Stromal cell of bone marrow (primary cell): Measurements from ENCODE around the gene ZNF429.
"Not testable (repeated sequence)": the region's sequence is repeated elsewhere in the genome, so short reads cannot be mapped to it uniquely, and the experiment has no call there.

Experiments used
- DNase-seq: peaks from one replicate; pipeline ENCODE4 v3.0.0-alpha.2; 2012; ENCODE audit warnings: low read depth

ZNF429 gene

DNA sequence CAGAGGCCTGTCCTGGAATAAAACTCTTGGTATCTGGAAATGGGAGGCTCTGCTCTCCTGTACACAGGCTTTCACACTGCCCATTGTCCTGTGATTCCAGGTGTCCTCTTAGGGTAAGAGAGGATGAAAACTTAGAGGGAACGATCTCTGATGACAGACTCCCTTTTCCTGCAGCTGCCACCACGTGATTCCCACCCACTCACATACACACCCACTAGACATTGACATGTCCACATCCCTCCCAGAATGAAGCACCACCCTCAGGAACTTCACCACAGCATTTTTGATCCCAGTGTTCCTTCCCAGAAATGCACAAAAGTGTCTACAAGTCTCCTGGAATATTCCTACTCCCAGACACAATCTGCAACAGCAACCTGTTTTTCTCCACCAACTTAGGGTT is 8.2 kb downstream of the ZNF429 start:
- DNase-seq, result no peak

DNA sequence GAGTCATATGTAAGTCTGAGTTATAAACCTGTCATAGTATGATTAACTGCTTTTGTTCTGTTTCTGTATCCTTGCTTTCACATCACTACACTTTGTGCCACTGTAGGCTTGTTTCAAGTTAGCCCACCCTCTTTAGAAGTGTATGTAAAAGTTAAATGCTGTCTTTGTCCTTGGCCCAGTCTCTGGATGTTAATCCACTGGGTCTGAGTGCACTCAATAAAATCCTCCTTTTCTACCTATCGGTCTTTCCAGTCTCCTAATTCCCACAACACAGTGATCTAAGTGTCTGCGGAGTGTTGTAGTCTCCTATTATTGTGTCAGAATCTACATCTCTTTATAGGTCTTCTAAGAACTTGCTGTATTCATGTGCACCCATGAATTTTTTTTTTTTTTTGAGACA is 14.1 kb downstream of the ZNF429 start:
- no peak for DNase-seq

DNA sequence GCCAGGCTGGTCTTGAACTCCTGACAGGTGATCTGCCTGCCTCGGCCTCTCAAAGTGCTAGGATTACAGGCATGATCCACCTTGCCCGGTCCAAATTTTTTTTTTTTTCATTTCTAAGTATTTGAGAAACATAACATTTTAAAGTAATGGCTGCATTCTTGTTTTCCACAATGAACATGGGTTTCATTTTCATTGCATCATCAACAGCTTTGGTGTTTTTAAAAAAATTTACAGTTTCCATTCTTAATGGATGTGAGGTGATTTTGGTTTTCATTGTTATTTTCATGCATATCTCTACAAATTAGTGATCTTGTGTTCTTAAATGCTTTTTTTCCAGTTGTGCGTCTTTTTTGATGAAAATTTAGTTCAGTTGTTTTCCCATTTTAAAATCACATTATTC is 27.5 kb downstream of the ZNF429 start:
- DNase-seq, result no peak

DNA sequence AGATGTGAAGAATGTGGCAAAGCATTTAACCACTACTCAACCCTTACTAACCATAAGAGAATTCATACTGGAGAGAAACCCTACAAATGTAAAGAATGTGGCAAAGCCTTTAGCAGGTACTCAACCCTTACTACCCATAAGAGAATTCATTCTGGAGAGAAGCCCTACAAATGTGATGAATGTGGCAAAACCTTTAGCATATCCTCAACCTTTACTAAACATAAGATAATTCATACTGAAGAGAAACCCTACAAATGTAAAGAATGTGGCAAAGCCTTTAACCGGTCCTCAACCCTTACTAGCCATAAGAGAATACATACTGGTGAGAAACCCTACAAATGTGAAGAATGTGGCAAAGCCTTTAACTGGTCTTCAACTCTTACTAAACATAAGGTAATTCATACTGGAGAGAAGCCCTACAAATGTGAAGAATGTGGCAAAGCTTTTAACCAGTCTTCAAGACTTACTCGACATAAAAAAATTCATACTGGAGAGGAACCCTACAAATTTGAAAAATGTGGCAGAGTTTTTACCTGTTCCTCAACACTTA is 31.4 kb downstream of the ZNF429 start:
- DNase-seq, result not testable (repeated sequence)

DNA sequence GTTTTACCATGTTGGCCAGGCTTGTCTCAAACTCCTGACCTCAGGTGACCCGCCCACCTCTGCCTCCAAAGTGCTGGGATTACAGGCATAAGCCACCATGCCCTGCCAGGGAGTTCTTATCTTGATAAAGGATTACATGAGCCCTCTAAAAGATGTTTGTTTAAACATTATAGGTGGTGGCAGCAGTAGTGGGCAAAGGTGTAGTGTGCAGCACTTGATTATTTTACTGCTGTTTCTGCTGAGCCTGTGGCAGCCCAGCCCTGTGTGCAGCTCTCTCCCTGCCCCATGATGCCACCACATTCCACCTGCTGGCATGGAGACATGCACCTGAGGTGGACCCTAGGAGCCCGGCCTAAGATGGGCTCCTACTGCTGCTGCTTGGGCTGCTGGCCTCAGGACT is 54.0 kb downstream of the ZNF429 start:
- DNase-seq, result no peak

DNA sequence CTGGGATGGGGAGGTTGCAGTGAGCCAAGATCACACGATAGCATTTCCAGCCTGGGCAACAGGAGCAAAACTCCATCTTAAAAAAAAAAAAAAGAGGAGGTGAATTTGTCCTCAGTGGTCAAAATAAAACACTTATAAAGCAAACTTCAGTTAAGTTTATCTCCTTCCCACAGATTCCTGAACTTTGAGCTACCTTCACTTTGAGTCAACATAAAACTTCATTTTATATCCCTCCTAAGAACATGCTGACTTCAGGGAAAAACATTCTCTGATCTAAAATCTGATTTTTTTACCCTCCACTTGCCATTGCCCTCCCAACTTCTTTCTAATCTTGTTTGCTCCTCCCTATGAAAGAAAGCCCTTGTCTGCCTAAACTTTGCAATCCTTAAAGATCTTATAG is 59.0 kb downstream of the ZNF429 start:
- no peak for DNase-seq

DNA sequence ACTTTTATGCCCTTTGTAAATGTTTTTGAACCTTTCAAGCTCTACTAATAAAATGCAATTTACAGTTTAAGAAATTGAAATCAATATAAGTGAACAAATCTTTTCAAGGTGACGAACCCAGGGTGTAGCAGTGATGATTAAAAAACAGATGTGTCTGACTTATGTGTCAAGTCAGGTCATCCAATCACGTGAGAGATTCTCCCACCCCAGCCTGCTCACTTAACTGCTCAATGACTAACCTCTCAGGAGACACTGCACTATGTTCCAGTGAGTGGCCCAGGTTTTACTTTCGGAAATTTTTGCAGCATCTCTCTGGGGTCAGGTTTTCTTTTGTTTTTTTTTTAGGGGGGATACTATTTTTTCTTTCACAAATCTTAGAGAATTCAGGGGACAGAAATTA is 60.7 kb downstream of the ZNF429 start:
- DNase-seq, result no peak

DNA sequence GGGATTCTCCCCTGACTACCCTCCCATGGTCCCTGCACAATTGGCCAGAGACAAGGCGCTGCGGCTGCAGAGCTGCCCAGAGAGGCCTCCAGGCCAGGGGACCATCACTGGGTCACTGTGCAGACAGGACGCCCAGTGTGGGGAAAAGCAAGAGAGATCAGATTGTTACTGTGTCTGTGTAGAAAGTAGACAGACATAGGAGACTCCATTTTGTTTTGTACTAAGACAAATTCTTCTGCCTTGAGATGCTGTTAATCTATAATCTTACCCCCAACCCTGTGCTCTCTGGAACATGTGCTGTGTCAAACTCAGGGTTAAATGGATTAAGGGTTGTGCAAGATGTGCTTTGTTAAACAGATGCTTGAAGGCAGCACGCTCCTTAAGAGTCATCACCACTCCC is 62.4 kb downstream of the ZNF429 start:
- not testable (repeated sequence) for DNase-seq

DNA sequence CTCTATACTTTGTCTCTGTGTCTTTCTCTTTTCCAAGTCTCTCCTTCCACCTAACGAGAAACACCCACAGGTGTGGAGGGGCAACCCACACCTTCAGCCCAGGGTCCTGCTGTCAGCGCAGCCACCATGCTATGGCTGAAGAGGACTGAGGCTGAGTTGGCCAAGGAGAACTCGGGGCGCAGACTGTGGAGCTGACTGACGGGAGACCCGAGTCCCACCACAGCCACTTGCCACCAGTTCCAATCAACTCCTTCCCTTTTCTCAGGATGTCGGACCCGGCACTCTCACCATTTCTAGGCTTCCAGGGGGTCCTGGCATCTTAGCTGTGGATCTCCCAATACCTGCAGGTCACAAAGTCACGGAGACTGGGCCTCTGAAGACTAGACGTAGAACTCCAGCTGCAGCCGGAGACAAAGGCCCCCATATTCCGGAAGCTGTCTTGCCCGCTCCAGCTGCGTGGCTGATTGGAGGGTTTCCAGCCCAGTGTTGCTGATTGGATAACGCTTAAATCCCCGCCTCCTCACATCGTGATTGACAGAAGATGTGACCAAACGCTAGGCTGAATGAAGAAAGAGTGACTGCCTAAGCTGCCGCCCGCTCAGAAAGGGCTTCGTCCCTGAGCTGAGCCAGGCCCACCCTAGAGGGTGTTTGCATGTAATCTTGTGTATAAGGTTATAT is 63.6 kb downstream of the ZNF429 start:
- DNase-seq, result peak; percentile 80

DNA sequence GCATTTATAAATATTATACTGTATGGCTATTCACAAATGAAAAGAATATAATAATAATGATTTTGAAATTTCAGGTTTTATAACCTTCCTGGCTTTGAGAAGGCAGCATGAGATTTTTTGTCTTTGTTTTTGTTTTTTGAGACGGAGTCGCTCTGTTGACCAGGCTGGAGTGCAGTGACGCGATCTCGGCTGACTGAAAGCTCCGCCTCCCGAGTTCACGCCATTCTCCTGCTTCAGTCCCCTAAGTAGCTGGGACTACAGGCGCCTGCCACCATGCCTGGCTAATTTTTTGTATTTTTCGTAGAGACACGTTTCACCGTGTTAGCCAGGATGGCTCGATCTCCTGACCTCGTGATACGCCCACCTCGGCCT is 64.1 kb downstream of the ZNF429 start:
- peak; percentile 7 for DNase-seq

DNA sequence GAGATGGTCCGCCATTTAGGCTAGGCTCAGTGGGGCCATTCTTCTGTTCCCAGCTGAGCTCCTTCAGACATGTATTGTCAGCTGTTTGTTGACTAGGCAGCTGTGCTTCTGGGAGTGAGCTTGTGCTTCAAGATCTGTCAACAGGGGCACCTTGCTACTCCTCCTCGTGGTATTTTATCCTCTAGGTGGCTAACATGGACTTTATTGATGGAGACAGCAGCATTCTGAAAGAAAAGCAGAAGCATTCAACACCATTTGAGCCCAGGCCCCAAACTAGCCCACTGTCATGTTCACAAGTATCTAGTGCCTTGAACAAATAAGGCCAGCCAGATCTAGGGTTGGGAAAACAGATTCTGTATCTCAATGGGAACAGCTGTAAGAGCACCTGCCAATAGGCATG is 65.9 kb downstream of the ZNF429 start:
- DNase-seq, result no peak

DNA sequence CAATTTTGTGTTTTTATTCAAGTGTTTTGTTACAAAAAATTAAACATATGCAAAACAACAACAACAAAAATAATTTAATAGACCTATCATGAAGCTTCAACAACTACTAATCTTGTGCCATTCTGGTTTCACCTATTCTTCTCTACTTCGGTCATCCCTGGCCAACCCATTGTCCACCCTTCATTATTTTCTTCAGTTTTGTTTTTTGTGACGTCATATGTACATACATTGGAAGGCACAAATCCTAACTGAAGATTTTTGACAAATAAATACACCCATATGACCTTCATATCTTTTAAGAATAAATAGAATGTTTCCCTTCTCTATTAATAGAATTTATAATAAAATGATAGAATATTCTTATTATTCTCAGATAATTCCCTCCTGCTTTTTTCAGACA is 69.2 kb downstream of the ZNF429 start:
- no peak for DNase-seq

DNA sequence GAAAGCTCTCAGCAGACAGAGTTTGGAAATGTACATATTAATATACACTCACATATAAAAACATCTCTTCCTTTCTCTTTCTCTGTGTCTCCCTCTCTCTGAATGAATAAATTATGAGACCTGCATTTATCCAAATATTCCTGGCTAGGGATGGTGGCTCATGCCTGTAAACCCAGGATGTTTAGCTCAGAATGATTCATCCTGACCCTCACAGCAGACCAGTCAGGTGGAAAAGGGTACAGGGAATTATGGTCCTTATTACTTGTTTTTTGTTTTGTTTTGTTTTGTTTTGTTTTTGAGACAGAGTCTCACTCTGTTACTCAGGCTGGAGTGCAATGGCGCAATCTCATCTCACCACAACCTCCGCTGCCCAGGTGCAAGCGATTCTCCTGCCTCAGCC is 71.1 kb downstream of the ZNF429 start:
- DNase-seq, result no peak

DNA sequence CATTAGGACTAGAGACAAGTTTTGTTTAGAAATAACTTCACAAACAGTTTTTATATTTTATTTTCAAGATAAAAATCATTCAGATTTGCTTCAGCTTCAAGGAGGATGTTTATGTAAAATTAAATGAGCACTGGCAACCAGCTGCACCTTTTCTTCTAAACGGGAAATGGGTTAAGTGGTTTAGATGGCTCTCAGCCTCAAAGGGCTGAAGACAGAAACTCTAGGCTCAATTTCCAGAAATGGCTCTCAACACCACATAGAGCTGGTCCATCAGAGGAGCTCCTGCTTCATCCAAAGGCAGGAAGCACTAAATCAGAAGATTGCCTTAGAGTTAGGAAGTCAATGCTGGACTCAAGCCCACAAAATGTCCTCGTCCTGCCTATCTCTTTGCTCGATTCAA is 74.7 kb downstream of the ZNF429 start:
- no peak for DNase-seq

DNA sequence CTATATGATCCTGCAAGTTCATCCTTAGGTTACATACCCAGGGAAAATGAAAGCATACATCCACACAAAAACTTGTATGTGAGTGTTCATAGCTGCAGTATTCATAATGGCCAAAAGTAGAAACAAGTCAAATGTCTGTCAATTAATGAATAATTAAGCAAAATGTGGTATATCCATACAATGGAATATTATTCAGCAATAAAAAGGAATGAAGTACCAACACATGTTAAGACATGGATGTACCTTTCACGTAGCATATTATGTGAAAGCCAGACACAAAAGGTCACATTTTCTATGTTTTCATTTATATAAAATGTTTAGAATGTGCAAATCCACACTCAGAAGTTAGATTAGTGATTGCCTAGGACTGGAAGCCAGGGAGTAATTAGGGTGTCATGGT is 75.4 kb downstream of the ZNF429 start:
- no peak for DNase-seq

DNA sequence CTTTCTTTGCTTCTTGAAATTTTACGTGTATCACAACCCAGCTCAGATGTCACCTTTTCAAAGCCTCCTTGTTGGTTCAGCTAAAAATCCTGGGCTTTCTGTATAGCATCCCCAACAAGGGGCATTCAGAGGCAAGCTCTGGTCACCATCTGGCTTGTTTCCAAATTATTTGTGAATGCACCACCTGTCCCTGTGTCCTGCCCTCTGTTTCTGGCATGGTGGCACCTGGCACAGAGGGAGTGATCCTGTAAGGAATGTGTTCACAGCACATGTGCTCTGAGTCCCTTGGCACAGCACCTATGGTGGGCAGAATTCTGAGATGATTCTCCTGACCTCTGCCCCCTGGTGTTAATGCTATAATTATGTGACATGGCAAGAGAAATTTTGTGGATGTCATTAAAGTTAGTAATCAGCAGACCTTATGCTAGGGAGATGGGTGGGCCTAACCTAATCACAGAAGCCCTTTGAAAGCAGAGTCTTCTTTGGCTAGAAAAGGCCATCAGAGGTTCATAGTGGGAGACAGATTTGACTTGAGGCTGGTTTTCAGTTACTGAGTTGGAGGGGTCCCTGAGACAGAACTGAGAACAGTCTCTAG is 76.3 kb downstream of the ZNF429 start:
- DNase-seq, result no peak

DNA sequence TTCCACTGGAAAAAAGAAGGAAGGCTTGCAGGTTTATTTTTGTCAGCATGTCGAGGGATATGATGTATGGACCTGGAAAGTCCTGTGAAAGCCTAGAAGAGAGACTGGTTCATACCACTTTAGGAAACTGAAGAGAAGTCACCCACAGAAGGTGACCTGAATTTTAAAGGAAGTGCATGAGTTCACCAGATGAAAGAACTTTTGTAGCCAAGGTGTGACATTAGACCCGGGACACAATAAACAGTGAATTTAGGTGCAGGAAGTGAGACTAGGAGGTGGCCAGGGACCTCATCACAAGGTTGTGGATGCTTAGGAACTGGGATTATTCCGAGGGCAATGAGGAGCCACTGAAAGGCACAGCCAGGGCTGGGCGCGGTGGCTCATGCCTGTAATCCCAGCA is 79.1 kb downstream of the ZNF429 start:
- DNase-seq, result no peak

DNA sequence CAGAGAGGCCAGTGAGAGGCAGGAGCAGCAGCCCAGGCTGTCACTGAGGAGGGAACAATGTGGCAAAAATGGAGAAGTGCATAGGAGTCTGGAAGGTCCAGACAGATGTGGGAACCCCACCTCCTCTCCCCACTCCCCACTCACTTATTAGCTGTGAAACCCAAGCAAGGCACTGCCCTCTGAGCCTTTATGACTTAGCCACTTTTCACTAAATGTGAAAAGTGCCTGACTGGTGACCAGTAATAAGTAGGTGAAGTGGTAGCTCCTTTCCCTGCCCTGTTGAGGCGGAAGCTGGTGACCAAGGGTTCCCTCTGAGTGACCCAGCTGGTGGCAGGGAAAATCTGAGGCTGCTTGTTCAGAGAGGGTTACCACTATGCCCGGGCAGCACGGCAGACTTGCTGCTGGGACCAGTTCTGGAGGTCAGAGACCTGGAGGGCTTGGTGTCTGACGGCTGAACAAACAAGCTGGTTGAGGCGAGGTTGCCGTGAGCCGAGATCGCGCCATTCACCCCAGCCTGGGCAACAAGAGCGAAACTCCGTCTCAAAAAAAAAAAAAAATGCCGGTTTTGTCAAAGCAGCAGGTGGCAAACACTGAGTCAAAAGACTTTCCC is 80.0 kb downstream of the ZNF429 start:
- no peak for DNase-seq

DNA sequence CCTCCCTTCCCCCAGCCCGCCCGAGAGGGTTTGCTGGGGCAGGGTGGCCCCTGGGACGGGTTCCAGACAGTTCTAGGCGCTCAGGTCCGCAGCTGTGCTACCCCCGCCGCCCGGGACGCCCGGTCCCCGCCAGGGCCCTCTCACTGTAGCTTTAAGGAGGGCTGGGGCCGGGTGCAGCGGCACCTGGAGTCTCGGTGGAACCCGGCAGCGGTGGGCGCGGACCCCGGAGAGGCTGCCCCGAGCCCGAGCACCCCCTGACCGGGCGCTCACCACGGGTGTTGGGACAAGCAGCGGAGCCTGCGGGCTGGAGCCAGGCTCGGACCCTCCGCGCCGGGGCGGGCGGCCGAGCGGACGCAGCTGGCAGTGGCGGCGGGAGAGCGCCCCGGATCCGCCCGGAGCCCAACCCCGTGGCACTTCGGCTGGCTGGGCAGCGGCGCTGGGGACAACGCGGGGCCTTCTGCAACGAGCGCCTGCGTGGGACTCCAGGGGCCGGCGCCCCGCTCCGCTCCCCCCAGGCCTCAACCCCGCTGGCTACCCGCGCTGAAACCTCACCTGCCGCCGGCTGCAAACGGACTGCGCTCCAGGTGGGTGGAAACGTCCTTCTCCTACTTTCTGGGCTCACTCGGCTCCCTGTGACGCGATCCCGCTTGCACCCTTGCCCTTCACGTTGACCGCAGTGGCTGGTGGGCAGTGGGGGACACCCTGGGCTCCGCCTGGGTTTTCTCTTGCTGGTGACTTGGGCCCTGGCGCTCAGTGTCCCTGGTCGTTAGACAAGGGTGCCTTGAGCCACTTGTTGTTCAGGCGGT is 81.1 kb downstream of the ZNF429 start:
- DNase-seq, result no peak

DNA sequence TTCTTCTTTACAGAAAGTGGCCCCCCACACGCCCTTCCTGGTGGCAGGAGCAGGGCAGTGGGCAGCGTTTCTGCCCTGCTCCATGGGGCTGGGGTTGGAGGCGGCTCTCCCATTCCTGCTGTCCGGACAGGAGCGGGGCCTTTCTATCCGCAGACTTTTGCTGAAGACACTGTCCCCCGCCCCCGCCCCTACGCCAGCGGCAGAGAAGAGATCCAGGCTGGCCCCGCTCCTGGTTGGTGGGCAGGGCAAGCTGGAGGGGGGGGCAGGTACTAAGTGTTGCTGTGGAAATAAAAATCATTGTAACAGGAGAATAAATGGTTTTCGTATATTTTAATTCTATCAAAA is 81.7 kb downstream of the ZNF429 start:
- no peak for DNase-seq

DNA sequence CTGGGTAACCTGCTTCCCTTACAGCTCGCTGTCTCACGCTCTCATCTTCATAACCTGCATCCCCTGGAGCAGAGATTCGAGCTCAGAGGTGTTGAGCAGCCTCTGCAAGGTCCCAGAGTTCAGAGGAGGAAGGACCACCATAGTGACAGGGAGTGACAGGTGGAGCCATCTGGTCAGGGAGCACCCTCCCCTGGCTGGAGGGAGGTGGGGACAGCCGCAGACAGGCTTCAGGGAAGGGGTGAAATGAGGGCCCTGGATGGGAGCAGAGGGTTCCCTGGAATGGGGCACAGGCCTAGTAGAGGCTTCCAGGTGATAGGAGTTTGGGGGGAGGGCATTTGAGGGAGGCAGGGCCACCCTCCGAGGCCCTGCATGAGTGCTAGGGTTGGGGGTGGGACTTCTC is 82.1 kb downstream of the ZNF429 start:
- no peak for DNase-seq

DNA sequence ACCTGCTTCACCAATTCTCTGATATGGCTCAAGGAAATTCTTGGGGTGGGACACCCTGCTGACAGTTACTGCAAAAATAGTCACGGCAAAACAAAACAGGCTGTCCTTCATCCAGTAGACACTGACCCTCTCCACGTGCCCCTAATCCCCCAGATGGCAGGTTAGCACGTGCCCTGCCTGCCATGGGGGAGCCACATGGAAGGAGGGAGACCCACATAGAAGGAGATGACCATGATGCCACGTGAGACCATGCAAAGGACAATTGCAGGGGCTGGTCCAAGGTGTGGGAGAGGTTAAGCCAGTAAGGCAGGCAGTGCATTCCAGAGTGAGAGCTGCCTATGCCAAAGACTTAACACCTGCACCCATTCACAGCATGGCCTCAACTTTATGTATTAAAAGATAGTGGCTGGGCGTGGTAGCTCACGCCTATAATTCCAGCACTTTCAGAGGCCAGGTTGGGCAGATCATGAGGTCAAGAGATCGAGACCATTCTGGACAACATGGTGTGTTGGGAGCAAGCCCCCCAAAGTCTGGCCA is 82.7 kb downstream of the ZNF429 start:
- DNase-seq, result no peak

DNA sequence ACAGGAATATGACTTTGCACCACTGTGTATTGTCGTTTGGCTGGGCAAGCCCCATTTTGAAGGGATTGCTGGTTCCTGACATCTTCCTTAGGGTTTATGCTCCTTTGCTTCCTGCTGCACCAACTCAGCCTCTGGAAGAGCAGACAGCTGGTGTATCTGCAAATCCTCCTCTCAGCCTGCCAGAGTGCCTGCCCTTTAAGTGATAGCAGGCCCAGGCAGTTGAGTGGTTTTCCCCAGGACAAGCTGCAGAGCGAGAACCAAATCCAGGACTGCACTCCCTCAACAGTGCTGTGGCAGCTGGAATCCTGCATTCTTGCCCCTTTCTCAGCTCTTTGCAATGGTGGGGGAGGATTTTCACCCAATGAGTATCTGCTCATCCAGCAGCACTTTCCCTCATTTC is 85.5 kb downstream of the ZNF429 start:
- DNase-seq, result no peak
